Vagina (tissue), 2 donors: ENCODE results near the gene MAP1LC3B. TPM values are rescaled to one million over a fixed set of nuclear protein-coding genes. Genes with fewer than 3 reads are reported as not detected.

ENCODE experiments used
- DNase-seq, 2 donors: peaks; one replicate each; pipeline ENCODE4 v3.0.0-alpha.2; 2017; ENCODE audit errors: extremely low spot score in 2 of 2
- H3K27ac ChIP-seq: fragments of 200-600 bp; sonication (generic); one replicate; pipeline ENCODE4 v1.5.1; 2019
- H3K27me3 ChIP-seq: fragments of 200-600 bp; sonication (generic); one replicate; pipeline ENCODE4 v1.5.1; 2019
- H3K36me3 ChIP-seq, 2 donors: fragments of 200-600 bp; sonication (generic); one replicate each; pipeline ENCODE4 v1.5.1; 2017 to 2019
- H3K4me1 ChIP-seq: fragments of 200-600 bp; sonication (generic); one replicate; pipeline ENCODE4 v1.5.1; 2019
- H3K4me3 ChIP-seq, 2 donors: fragments of 200-600 bp; sonication (generic); 1 replicate in 1 of 2; 2 replicates in 1 of 2; pipeline ENCODE4 v1.5.1; 2016 to 2019
- H3K9me3 ChIP-seq: fragments of 200-600 bp; sonication (generic); one replicate; pipeline ENCODE4 v1.5.1; 2019
- POLR2A ChIP-seq, 2 donors: fragments of 450-650 bp; IDR thresholded peaks; one replicate each; pipeline ENCODE4 v1.6.1; 2017; ENCODE audit warnings: antibody characterized with exemption in 2 of 2, mild to moderate bottlenecking in 2 of 2, moderate library complexity in 2 of 2
- POLR2AphosphoS5 ChIP-seq, 2 donors: sonication (generic); formaldehyde crosslinking; IDR thresholded peaks; one replicate each; pipeline ENCODE4 v1.9.0; 2017; ENCODE audit warnings: antibody characterized with exemption in 2 of 2, mild to moderate bottlenecking in 2 of 2, low read depth in 1 of 2; ENCODE audit not compliant: insufficient read depth in 1 of 2
- intact Hi-C: fragments of 100-400 bp; cut with DNase I; formaldehyde crosslinking; loops from one replicate; pipeline ENCODE4 v1.15.1; 2023
- total RNA-seq: library from RNA; depleted of rRNA; stranded (reverse); fragments of >200 nt; gene quantifications from one replicate; pipeline ENCODE4 v1.2.3, GENCODE V29; 2016
- TF ChIP-seq, protein P1 (sequence below), 3 experiments: fragments of 450-650 bp in 2 of 3; fragments of 200-600 bp in 1 of 3; sonication (generic) in 1 of 3; IDR thresholded peaks; one replicate each; pipeline ENCODE4 v1.5.1; 2017 to 2019; ENCODE audit warnings: antibody characterized with exemption in 3 of 3, mild to moderate bottlenecking in 2 of 3, moderate library complexity in 2 of 3

The MAP1LC3B gene
- total RNA-seq, 1 donor from 2014 or later = 44.9 TPM

DNA sequence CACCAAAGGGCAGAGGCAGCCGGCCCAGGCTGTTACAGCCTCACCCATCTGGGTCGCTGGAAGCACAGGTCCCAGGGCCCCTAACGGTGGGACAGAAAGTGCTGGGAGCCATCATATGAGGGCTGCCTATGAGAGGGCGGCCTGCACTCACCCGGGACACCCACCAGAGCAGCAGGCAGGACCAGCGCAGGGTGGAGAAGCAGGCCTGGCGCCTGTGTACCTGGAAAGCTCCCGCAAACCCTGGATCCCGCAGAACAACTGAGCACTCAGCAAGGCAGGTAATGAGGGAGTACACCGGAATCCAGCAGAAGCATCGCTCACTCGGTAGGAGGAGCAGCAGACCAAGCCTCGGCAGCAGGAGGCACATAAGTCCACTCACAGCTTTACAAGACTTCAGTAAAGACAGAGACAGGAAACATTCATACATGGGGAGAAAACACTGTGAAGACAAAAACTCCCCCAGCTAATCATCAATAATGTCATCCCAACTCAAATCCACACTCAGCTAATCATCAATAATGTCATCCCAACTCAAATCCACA is 43.4 kb upstream of the MAP1LC3B start:
- no peak overlapping the region for H3K4me3 ChIP-seq
- intact Hi-C loops = no loop called here
- TF ChIP-seq, protein P1, sequence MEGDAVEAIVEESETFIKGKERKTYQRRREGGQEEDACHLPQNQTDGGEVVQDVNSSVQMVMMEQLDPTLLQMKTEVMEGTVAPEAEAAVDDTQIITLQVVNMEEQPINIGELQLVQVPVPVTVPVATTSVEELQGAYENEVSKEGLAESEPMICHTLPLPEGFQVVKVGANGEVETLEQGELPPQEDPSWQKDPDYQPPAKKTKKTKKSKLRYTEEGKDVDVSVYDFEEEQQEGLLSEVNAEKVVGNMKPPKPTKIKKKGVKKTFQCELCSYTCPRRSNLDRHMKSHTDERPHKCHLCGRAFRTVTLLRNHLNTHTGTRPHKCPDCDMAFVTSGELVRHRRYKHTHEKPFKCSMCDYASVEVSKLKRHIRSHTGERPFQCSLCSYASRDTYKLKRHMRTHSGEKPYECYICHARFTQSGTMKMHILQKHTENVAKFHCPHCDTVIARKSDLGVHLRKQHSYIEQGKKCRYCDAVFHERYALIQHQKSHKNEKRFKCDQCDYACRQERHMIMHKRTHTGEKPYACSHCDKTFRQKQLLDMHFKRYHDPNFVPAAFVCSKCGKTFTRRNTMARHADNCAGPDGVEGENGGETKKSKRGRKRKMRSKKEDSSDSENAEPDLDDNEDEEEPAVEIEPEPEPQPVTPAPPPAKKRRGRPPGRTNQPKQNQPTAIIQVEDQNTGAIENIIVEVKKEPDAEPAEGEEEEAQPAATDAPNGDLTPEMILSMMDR (IDR thresholded peaks at IDR 0.05) = no peak
- TF ChIP-seq POLR2A (IDR thresholded peaks at IDR 0.05) = no peak
- H3K9me3 ChIP-seq = no peaks in the 10 kb centered on the region
- no peak for DNase-seq
- H3K4me1 ChIP-seq = peaks cover 39% of the 10 kb centered on the region
- peaks cover 0 to 31% of the 10 kb centered on the region in 2 donors for H3K36me3 ChIP-seq
- H3K27ac ChIP-seq = no peak overlapping the region
- H3K27me3 ChIP-seq = no peaks in the 10 kb centered on the region

DNA sequence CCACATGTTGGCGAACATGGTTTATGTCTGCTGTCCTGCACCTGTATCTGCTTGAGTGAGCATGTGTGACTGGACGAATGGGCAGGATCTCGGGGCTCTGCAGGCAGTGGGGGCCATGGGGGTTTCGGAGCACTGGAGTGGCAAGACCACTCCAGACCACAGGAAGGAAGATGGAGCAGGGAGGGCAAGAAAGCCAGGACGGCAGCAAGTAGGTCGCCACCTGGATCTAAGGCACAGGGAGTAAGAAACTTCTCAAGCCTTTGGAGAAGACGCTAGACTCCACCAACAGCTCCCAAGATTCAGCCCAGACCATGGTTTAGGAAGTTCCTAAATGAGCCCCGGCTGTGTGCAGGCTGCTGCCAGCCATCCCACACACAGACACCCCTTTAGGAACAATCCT is 42.1 kb upstream of the MAP1LC3B start:
- no peak for DNase-seq
- intact Hi-C loops = no loop called here
- Histone ChIP-seq H3K4me1 (peaks cover 35% of the 10 kb centered on the region), H3K27me3 (no peaks in the 10 kb centered on the region), H3K36me3 (peaks cover 0 to 31% of the 10 kb centered on the region in 2 donors), H3K9me3 (no peaks in the 10 kb centered on the region), H3K27ac (no peak overlapping the region), H3K4me3 (no peak overlapping the region)
- TF ChIP-seq POLR2A (IDR thresholded peaks at IDR 0.05) = no peak
- TF ChIP-seq POLR2AphosphoS5 (IDR thresholded peaks at IDR 0.05; ENCODE audit: insufficient read depth in 1 of 2, low read depth in 1 of 2) = no peak
- TF ChIP-seq, protein P1 (IDR thresholded peaks at IDR 0.05) = no peak

DNA sequence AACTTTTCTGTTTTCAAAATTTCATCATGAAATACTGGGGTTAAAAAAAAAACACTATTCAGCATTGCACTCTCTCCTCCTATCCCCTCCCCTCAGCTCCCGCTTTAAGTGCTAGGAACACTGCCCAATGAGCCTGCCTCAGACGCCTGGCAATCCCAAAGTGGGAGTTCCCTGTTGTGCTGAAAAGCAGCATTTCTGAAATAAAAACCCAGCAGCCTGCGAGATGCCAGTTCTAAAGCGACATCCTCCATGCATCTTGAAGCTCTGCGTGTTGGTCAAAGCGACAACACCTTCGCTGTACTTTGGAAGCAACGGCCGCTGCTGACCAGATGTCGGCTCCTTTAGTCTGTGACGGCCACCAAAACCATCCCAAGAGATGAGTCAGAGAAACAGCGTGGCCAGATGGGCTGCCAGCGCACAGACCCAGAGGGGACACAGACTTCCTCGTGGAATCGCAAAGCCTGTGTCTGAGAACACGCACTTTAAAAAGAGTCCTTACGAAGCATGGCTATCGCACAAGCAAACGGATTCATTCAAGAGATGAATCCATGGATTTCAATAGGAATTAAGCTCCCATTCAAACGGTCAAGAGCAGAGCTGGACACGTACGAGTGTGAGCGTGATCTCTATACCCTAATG is 41.3 kb upstream of the MAP1LC3B start:
- TF ChIP-seq POLR2AphosphoS5 (IDR thresholded peaks at IDR 0.05; ENCODE audit: insufficient read depth in 1 of 2, low read depth in 1 of 2) (peak in 1 of 2 donors; percentile 31), POLR2A (IDR thresholded peaks at IDR 0.05) (no peak)
- H3K27me3 ChIP-seq = no peaks in the 10 kb centered on the region
- peak overlapping the region; percentile 9 to 12 for H3K4me3 ChIP-seq
- no peak for DNase-seq
- intact Hi-C loops = no loop called here
- peaks cover 0 to 28% of the 10 kb centered on the region in 2 donors for H3K36me3 ChIP-seq
- H3K4me1 ChIP-seq = peaks cover 28% of the 10 kb centered on the region
- H3K27ac ChIP-seq = peak overlapping the region; percentile 39
- no peaks in the 10 kb centered on the region for H3K9me3 ChIP-seq

DNA sequence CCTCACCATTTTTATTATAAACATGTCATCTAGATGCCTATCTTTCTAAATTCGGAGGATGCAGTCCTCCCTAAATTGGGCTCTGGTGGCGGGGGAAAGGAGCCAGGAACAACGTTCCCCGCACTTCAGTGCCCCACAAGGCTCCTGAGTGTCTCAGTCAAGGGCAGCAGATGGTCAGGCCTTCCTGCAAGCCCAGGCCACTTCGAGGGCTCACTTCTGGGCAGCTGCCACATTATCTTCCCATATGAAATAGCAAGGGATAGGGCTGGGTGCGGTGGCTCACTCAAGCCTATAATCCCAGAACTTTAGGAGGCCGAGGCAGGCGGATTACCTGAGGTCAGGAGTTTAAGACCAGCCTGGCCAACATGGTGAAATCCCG is 40.8 kb upstream of the MAP1LC3B start:
- Histone ChIP-seq H3K36me3 (peaks cover 0 to 23% of the 10 kb centered on the region in 2 donors), H3K27ac (peak overlapping the region; percentile 39), H3K9me3 (no peaks in the 10 kb centered on the region), H3K27me3 (no peaks in the 10 kb centered on the region), H3K4me1 (peaks cover 26% of the 10 kb centered on the region), H3K4me3 (peak overlapping the region; percentile 9 to 12)
- no peak for DNase-seq
- intact Hi-C loops = no loop called here
- TF ChIP-seq POLR2AphosphoS5 (IDR thresholded peaks at IDR 0.05; ENCODE audit: insufficient read depth in 1 of 2, low read depth in 1 of 2) (no peak), POLR2A (IDR thresholded peaks at IDR 0.05) (no peak)
- TF ChIP-seq, protein P1 (IDR thresholded peaks at IDR 0.05) = no peak

DNA sequence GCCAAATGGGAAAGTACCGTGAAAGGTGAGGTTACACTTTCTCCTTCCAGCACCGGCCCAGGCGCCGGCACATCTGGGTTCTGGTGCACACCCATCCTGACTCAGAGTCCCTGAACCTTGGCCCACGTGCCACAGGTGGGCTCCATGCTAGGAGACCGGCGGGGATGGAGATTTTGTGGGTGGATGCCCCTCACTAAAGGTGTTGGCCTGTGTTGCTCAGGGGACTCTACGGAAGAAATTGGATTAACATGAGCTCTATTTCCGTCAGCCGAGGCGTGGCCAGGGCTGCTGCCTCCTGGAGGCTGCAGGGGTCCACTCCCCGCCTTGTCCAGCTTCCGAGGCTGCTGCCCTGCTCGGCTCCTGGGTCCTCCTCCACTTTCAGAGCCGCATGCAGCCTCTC is 39.3 kb upstream of the MAP1LC3B start:
- intact Hi-C loops = no loop called here
- no peak for DNase-seq
- H3K4me3 ChIP-seq = no peak overlapping the region
- peaks cover 0 to 21% of the 10 kb centered on the region in 2 donors for H3K36me3 ChIP-seq
- TF ChIP-seq POLR2AphosphoS5 (IDR thresholded peaks at IDR 0.05; ENCODE audit: insufficient read depth in 1 of 2, low read depth in 1 of 2) (no peak), POLR2A (IDR thresholded peaks at IDR 0.05) (no peak)
- TF ChIP-seq, protein P1 (IDR thresholded peaks at IDR 0.05) = no peak
- H3K27ac ChIP-seq = no peak overlapping the region
- H3K9me3 ChIP-seq = no peaks in the 10 kb centered on the region
- H3K27me3 ChIP-seq = no peaks in the 10 kb centered on the region
- peaks cover 26% of the 10 kb centered on the region for H3K4me1 ChIP-seq
